Mammary epithelial cell (primary cell): ENCODE results near the gene CSE1L.

ENCODE experiments used
- EZH2 ChIP-seq: IDR thresholded peaks from 2 replicates; pipeline ENCODE4 v1.6.1; 2012; ENCODE audit warnings: low read length, inconsistent platforms, borderline replicate concordance
- TF ChIP-seq, protein P1 (sequence below), 2 donors: IDR thresholded peaks in 1 of 2; conservative IDR thresholded peaks in 1 of 2; 2 replicates each; pipeline ENCODE4 v1.5.1; 2011 to 2012; ENCODE audit warnings: inconsistent platforms in 2 of 2, low read length in 2 of 2, mild to moderate bottlenecking in 2 of 2, control low read depth in 1 of 2, low read depth in 1 of 2; ENCODE audit not compliant: insufficient read depth in 1 of 2; ENCODE audit errors: extremely low read depth in 1 of 2

- TF ChIP-seq, protein P1, sequence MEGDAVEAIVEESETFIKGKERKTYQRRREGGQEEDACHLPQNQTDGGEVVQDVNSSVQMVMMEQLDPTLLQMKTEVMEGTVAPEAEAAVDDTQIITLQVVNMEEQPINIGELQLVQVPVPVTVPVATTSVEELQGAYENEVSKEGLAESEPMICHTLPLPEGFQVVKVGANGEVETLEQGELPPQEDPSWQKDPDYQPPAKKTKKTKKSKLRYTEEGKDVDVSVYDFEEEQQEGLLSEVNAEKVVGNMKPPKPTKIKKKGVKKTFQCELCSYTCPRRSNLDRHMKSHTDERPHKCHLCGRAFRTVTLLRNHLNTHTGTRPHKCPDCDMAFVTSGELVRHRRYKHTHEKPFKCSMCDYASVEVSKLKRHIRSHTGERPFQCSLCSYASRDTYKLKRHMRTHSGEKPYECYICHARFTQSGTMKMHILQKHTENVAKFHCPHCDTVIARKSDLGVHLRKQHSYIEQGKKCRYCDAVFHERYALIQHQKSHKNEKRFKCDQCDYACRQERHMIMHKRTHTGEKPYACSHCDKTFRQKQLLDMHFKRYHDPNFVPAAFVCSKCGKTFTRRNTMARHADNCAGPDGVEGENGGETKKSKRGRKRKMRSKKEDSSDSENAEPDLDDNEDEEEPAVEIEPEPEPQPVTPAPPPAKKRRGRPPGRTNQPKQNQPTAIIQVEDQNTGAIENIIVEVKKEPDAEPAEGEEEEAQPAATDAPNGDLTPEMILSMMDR (conservative IDR thresholded peaks at IDR 0.05 in 1 of 2, IDR thresholded peaks at IDR 0.05 in 1 of 2; ENCODE audit: extremely low read depth in 1 of 2, insufficient read depth in 1 of 2, low read depth in 1 of 2, low read length in 2 of 2): no peak
- TF ChIP-seq EZH2: no peak
These were observed 66.6 kb downstream of the CSE1L start for GRCh38 chr20:49112596-49113274.
